ENCODE data around the gene SNX5.

- no peak for TF ChIP-seq EP300 (IDR thresholded peaks at IDR 0.05)
- no peak for TF ChIP-seq CTCF (IDR thresholded peaks at IDR 0.05)
Measured at GRCh38 chr20:17925141-17925939, 43.3 kb downstream of the SNX5 start.
